Parathyroid adenoma (tissue), 2 donors: ENCODE data around the gene EPC2.
"Not testable (repeated sequence)": the region's sequence is repeated elsewhere in the genome, so short reads cannot be mapped to it uniquely, and the experiment has no call there.

ENCODE experiments used
- H2AFZ ChIP-seq: fragments of 300-600 bp; sonication (generic); one replicate; pipeline ENCODE4 v1.7.0; 2017; ENCODE audit warnings: antibody characterized with exemption, mild to moderate bottlenecking
- H3K27ac ChIP-seq: fragments of 300-600 bp; sonication (generic); one replicate; pipeline ENCODE4 v1.7.0; 2017
- H3K27me3 ChIP-seq: fragments of 300-600 bp; sonication (generic); one replicate; pipeline ENCODE4 v1.7.0; 2017; ENCODE audit warnings: low read length; ENCODE audit not compliant: control insufficient read depth, insufficient read depth
- H3K36me3 ChIP-seq: fragments of 300-600 bp; sonication (generic); one replicate; pipeline ENCODE4 v1.7.0; 2017; ENCODE audit warnings: low read length; ENCODE audit not compliant: control insufficient read depth, insufficient read depth
- H3K4me1 ChIP-seq: fragments of 300-600 bp; sonication (generic); one replicate; pipeline ENCODE4 v1.7.0; 2017; ENCODE audit warnings: control low read depth
- H3K4me2 ChIP-seq: fragments of 300-600 bp; sonication (generic); one replicate; pipeline ENCODE4 v1.7.0; 2017; ENCODE audit warnings: low read length
- H3K4me3 ChIP-seq: fragments of 300-600 bp; sonication (generic); one replicate; pipeline ENCODE4 v1.7.0; 2017; ENCODE audit warnings: low read depth, low read length
- H3K79me2 ChIP-seq: fragments of 300-600 bp; sonication (generic); one replicate; pipeline ENCODE4 v1.7.0; 2017; ENCODE audit warnings: control low read depth
- H3K9ac ChIP-seq: fragments of 300-600 bp; sonication (generic); one replicate; pipeline ENCODE4 v1.7.0; 2017; ENCODE audit warnings: mild to moderate bottlenecking
- H3K9me3 ChIP-seq: fragments of 300-600 bp; sonication (generic); one replicate; pipeline ENCODE4 v1.7.0; 2017; ENCODE audit warnings: low read length; ENCODE audit not compliant: control insufficient read depth
- TF ChIP-seq, protein P1 (sequence below): fragments of 300-600 bp; sonication (generic); IDR thresholded peaks from one replicate; pipeline ENCODE4 v1.7.0; 2017; ENCODE audit warnings: antibody characterized with exemption, mild to moderate bottlenecking
- donor health status: primary hyperparathyroidism.

Gene EPC2

DNA sequence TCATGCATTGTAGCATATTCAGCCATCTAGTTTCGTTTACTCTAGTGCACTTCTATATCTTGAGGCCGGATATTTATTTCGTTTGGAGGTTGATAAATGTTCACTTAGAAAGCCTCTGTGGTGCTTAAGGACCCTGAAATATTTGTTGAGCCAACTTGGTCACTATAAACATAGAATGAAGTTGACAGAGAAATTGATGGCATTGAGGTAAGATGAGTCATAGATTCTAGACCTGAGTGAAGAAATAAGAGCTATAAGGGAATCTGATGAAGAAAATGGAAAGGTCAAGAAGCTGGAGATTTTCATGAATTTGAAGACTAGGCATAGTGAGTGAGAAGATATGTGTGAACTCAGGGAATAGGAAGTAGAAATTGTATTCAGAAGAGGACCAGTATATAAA lies 35.9 kb downstream of the EPC2 start:
- H3K4me1 ChIP-seq, result no peaks in the 10 kb centered on the region
- peaks cover 62% of the 10 kb centered on the region for H3K79me2 ChIP-seq
- no peak overlapping the region for H3K4me3 ChIP-seq
- no peaks in the 10 kb centered on the region for H3K9me3 ChIP-seq
- H2AFZ ChIP-seq, result no peak overlapping the region
- H3K36me3 ChIP-seq, result no peaks in the 10 kb centered on the region
- H3K9ac ChIP-seq, result no peak overlapping the region
- no peak overlapping the region for H3K27ac ChIP-seq
- no peak overlapping the region for H3K4me2 ChIP-seq
- H3K27me3 ChIP-seq, result no peaks in the 10 kb centered on the region
- TF ChIP-seq, protein P1, sequence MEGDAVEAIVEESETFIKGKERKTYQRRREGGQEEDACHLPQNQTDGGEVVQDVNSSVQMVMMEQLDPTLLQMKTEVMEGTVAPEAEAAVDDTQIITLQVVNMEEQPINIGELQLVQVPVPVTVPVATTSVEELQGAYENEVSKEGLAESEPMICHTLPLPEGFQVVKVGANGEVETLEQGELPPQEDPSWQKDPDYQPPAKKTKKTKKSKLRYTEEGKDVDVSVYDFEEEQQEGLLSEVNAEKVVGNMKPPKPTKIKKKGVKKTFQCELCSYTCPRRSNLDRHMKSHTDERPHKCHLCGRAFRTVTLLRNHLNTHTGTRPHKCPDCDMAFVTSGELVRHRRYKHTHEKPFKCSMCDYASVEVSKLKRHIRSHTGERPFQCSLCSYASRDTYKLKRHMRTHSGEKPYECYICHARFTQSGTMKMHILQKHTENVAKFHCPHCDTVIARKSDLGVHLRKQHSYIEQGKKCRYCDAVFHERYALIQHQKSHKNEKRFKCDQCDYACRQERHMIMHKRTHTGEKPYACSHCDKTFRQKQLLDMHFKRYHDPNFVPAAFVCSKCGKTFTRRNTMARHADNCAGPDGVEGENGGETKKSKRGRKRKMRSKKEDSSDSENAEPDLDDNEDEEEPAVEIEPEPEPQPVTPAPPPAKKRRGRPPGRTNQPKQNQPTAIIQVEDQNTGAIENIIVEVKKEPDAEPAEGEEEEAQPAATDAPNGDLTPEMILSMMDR, result no peak

GRCh38 chr2:148681443-148681842 lies 36.9 kb downstream of the EPC2 start:
- Histone ChIP-seq H3K27me3 (no peaks in the 10 kb centered on the region), H3K9ac (no peak overlapping the region), H3K79me2 (peaks cover 58% of the 10 kb centered on the region), H3K36me3 (no peaks in the 10 kb centered on the region), H3K9me3 (no peaks in the 10 kb centered on the region), H3K27ac (no peak overlapping the region), H3K4me2 (no peak overlapping the region), H3K4me1 (no peaks in the 10 kb centered on the region), H2AFZ (no peak overlapping the region), H3K4me3 (no peak overlapping the region)
- TF ChIP-seq, protein P1, result no peak

- peaks cover 59% of the 10 kb centered on the region for H3K79me2 ChIP-seq
- not testable (repeated sequence) for H3K27me3 ChIP-seq, H3K27ac ChIP-seq, H3K9ac ChIP-seq, H3K9me3 ChIP-seq, H3K4me2 ChIP-seq, H3K36me3 ChIP-seq, H3K4me1 ChIP-seq, H3K4me3 ChIP-seq, H2AFZ ChIP-seq
These were observed 37.3 kb downstream of the EPC2 start for GRCh38 chr2:148681862-148682261.

GRCh38 chr2:148684507-148684906 lies 40.0 kb downstream of the EPC2 start:
- Histone ChIP-seq H3K9me3 (no peaks in the 10 kb centered on the region), H3K4me2 (no peak overlapping the region), H3K36me3 (no peaks in the 10 kb centered on the region), H3K4me1 (no peaks in the 10 kb centered on the region), H3K79me2 (peaks cover 66% of the 10 kb centered on the region), H3K27me3 (no peaks in the 10 kb centered on the region), H2AFZ (no peak overlapping the region), H3K9ac (no peak overlapping the region), H3K4me3 (no peak overlapping the region), H3K27ac (no peak overlapping the region)
- TF ChIP-seq, protein P1, result no peak

DNA sequence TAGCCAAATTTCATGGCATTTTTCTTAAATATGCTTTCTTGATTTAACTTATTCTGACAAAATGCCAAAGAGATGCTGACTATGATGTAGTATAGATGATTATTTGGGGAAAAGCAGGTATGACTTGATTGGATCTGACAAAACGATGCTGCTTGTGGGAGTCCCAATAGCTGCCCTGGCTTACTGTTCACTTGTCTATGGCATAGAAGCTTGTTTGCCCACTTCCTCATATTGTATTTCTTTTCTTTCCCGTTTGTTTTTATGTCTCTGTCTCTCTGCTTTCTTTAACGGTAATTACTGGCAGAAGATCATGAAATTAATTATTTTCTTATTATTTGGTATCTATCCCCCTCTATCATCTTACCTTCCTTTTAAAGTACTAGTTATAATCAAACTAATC lies 43.0 kb downstream of the EPC2 start:
- H3K4me1 ChIP-seq, result no peaks in the 10 kb centered on the region
- H3K36me3 ChIP-seq, result no peaks in the 10 kb centered on the region
- no peak overlapping the region for H3K9ac ChIP-seq
- no peak overlapping the region for H3K4me3 ChIP-seq
- H3K79me2 ChIP-seq, result peaks cover 45% of the 10 kb centered on the region
- no peaks in the 10 kb centered on the region for H3K27me3 ChIP-seq
- H3K4me2 ChIP-seq, result no peak overlapping the region
- TF ChIP-seq, protein P1, result no peak
- no peak overlapping the region for H2AFZ ChIP-seq
- H3K27ac ChIP-seq, result no peak overlapping the region
- no peaks in the 10 kb centered on the region for H3K9me3 ChIP-seq

DNA sequence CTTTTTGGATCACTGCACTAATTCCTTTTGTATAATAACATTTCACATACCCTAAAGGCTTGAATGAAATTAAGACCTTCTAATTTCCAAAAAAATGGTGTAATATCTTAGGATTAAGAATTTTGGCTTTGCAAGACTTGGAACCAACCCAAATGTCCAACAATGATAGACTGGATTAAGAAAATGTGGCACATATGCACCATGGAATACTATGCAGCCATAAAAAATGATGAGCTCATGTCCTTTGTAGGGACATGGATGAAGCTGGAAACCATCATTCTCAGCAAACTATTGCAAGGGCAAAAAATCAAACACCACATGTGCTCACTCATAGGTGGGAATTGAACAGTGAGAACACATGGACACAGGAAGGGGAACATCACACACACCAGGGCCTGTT lies 43.5 kb downstream of the EPC2 start:
- H3K9me3 ChIP-seq, H3K4me1 ChIP-seq, H3K27ac ChIP-seq, H3K4me3 ChIP-seq, H3K27me3 ChIP-seq, H2AFZ ChIP-seq, H3K9ac ChIP-seq, H3K4me2 ChIP-seq, H3K36me3 ChIP-seq: not testable (repeated sequence)
- peaks cover 43% of the 10 kb centered on the region for H3K79me2 ChIP-seq
